H1 (cell line): ENCODE results near the gene SCRG1. TPM values are rescaled to one million over a fixed set of nuclear protein-coding genes. Genes with fewer than 3 reads are reported as not detected.

Source experiments
- CTCF ChIA-PET: fragments of 300-600 bp; sonication (Branson Sonifier 250); formaldehyde crosslinking; loops from one replicate; lab custom pipeline; 2021; ENCODE audit not compliant: partially characterized antibody; lab: Charles Lee
- POLR2A ChIA-PET: fragments of 300-600 bp; sonication (Branson Sonifier 250); formaldehyde crosslinking; loops from one replicate; lab custom pipeline; 2021; ENCODE audit warnings: inconsistent platforms; ENCODE audit not compliant: partially characterized antibody; lab: Charles Lee
- DNase-seq, 2 experiments: peaks; one replicate each; pipeline versions ENCODE4 v3.0.0 to v3.0.0-alpha.2; 2010 to 2022; ENCODE audit warnings: low spot score in 2 of 2, low read depth in 1 of 2, mixed read lengths in 1 of 2
- FAIRE-seq: peaks from 2 replicates; lab custom pipeline; 2011; peaks lifted over from hg19 to GRCh38; lab: Jason Lieb, UNC
- H2AFZ ChIP-seq: 2 replicates; pipeline ENCODE4 v1.8.1; 2012; ENCODE audit warnings: low read length, inconsistent platforms
- H2AK5ac ChIP-seq: 2 replicates; pipeline ENCODE4 v1.6.1; 2013; ENCODE audit warnings: low read depth, low read length
- H2BK120ac ChIP-seq: replicated peaks from 2 replicates; pipeline ENCODE3; 2013; ENCODE audit warnings: low read depth, low read length, inconsistent platforms
- H2BK12ac ChIP-seq: 2 replicates; pipeline ENCODE4 v1.6.1; 2013; ENCODE audit warnings: low read depth, low read length
- H2BK15ac ChIP-seq: 2 replicates; pipeline ENCODE4 v1.6.1; 2013; ENCODE audit warnings: low read length
- H2BK20ac ChIP-seq: 2 replicates; pipeline ENCODE4 v1.6.1; 2013; ENCODE audit warnings: low read length
- H2BK5ac ChIP-seq: 2 replicates; pipeline ENCODE4 v1.6.1; 2013; ENCODE audit warnings: low read depth, low read length
- H3K14ac ChIP-seq: 2 replicates; pipeline ENCODE4 v1.6.1; 2013; ENCODE audit warnings: inconsistent platforms; ENCODE audit not compliant: insufficient read length
- H3K18ac ChIP-seq: 2 replicates; pipeline ENCODE4 v1.6.1; 2013; ENCODE audit warnings: low read length; ENCODE audit errors: extremely low read depth
- H3K23ac ChIP-seq: 2 replicates; pipeline ENCODE4 v1.6.1; 2013; ENCODE audit warnings: inconsistent platforms; ENCODE audit not compliant: insufficient read length
- H3K23me2 ChIP-seq: 2 replicates; pipeline ENCODE4 v1.6.1; 2013; ENCODE audit warnings: low read depth, low read length
- H3K27ac ChIP-seq: 2 replicates; pipeline ENCODE4 v1.6.1; 2011; ENCODE audit warnings: low read depth, low read length, inconsistent platforms
- H3K27me3 ChIP-seq, 4 experiments: replicated peaks in 1 of 4; 1 replicate in 1 of 4; 2 replicates in 3 of 4; pipeline versions ENCODE4 v1.6.1 to v1.8.1; 2011 to 2013; ENCODE audit warnings: low read length in 3 of 4, mild to moderate bottlenecking in 3 of 4, inconsistent platforms in 2 of 4, mixed read lengths in 2 of 4, moderate library complexity in 1 of 4; ENCODE audit not compliant: control insufficient read depth in 3 of 4, insufficient read depth in 3 of 4; ENCODE audit errors: extremely low read depth in 1 of 4
- H3K36me3 ChIP-seq, 4 experiments: 2 replicates each; pipeline versions ENCODE4 v1.6.1 to v1.8.1; 2011 to 2013; ENCODE audit warnings: mild to moderate bottlenecking in 4 of 4, low read length in 3 of 4, moderate library complexity in 2 of 4, control low read depth in 1 of 4, inconsistent platforms in 1 of 4; ENCODE audit not compliant: insufficient read depth in 4 of 4, control insufficient read depth in 2 of 4
- H3K4ac ChIP-seq: replicated peaks from 2 replicates; pipeline ENCODE3; 2013; ENCODE audit warnings: low read length, low read depth, mixed read lengths, inconsistent platforms; ENCODE audit not compliant: insufficient read length
- H3K4me1 ChIP-seq, 4 experiments: replicated peaks in 1 of 4; 1 replicate in 1 of 4; 2 replicates in 3 of 4; pipeline versions ENCODE4 v1.6.1 to v1.8.1; 2011 to 2013; ENCODE audit warnings: low read length in 3 of 4, inconsistent platforms in 2 of 4, mixed read lengths in 1 of 4; ENCODE audit not compliant: insufficient read depth in 4 of 4, control insufficient read depth in 3 of 4
- H3K4me2 ChIP-seq, 2 experiments: 2 replicates each; pipeline versions ENCODE4 v1.6.1 to v1.8.1; 2011 to 2013; ENCODE audit warnings: low read depth in 2 of 2, low read length in 2 of 2, control low read depth in 1 of 2, inconsistent platforms in 1 of 2, mild to moderate bottlenecking in 1 of 2; ENCODE audit not compliant: insufficient read depth in 1 of 2
- H3K4me3 ChIP-seq, 4 experiments: fragments of 200-600, 300-600 bp in 1 of 4; sonication (generic), shearing (Covaris generic), sonication (Bioruptor Twin) in 1 of 4; 2 replicates each; pipeline versions ENCODE4 v1.5.1 to v1.8.1; 2011 to 2016; ENCODE audit warnings: low read length in 4 of 4, low read depth in 3 of 4, control low read depth in 2 of 4, inconsistent platforms in 2 of 4, mild to moderate bottlenecking in 2 of 4, mixed read lengths in 1 of 4, moderate library complexity in 1 of 4; ENCODE audit not compliant: insufficient read depth in 2 of 4; ENCODE audit errors: extremely low read depth in 1 of 4
- H3K56ac ChIP-seq: replicated peaks from 2 replicates; pipeline ENCODE3; 2013; ENCODE audit warnings: low read depth, mild to moderate bottlenecking, mixed read lengths, low read length, inconsistent platforms; ENCODE audit not compliant: insufficient read length
- H3K79me1 ChIP-seq: 2 replicates; pipeline ENCODE4 v1.6.1; 2013; ENCODE audit warnings: low read depth, low read length, control low read depth
- H3K79me2 ChIP-seq, 2 experiments: 2 replicates each; pipeline versions ENCODE4 v1.6.1 to v1.8.1; 2012 to 2013; ENCODE audit warnings: low read length in 2 of 2, mild to moderate bottlenecking in 2 of 2, inconsistent platforms in 1 of 2; ENCODE audit not compliant: insufficient read depth in 2 of 2, control insufficient read depth in 1 of 2
- H3K9ac ChIP-seq, 4 experiments: replicated peaks in 1 of 4; 1 replicate in 1 of 4; 2 replicates in 3 of 4; pipeline versions ENCODE4 v1.6.1 to v1.8.1; 2011 to 2013; ENCODE audit warnings: low read depth in 3 of 4, low read length in 3 of 4, control low read depth in 2 of 4, mild to moderate bottlenecking in 2 of 4, moderate library complexity in 2 of 4, inconsistent platforms in 1 of 4; ENCODE audit errors: extremely low read depth in 1 of 4
- H3K9me3 ChIP-seq, 2 experiments: 2 replicates each; pipeline versions ENCODE4 v1.6.1 to v1.8.1; 2012 to 2013; ENCODE audit warnings: mild to moderate bottlenecking in 2 of 2, moderate library complexity in 2 of 2, control low read depth in 1 of 2, inconsistent platforms in 1 of 2, low read depth in 1 of 2, low read length in 1 of 2, mixed read lengths in 1 of 2; ENCODE audit not compliant: insufficient read depth in 2 of 2
- H4K20me1 ChIP-seq, 2 experiments: replicated peaks in 1 of 2; 2 replicates each; pipeline versions ENCODE3 to v1.8.1; 2011 to 2013; ENCODE audit warnings: inconsistent platforms in 2 of 2, low read length in 2 of 2, mild to moderate bottlenecking in 1 of 2; ENCODE audit not compliant: insufficient read depth in 2 of 2, control insufficient read depth in 1 of 2
- H4K5ac ChIP-seq: 2 replicates; pipeline ENCODE4 v1.6.1; 2013; ENCODE audit warnings: low read length, low read depth, mixed read lengths, inconsistent platforms; ENCODE audit not compliant: insufficient read length
- H4K8ac ChIP-seq: 2 replicates; pipeline ENCODE4 v1.8.0; 2013; ENCODE audit warnings: mild to moderate bottlenecking, moderate library complexity, low read length, inconsistent platforms; ENCODE audit not compliant: insufficient read depth; ENCODE audit errors: extremely low read depth
- H4K91ac ChIP-seq: replicated peaks from 2 replicates; pipeline ENCODE3; 2013; ENCODE audit warnings: low read length, mixed read lengths, inconsistent platforms; ENCODE audit not compliant: insufficient read length
- BACH1 ChIP-seq: IDR thresholded peaks from 2 replicates; pipeline ENCODE4 v1.6.1; 2012; ENCODE audit warnings: low read length, improper control_type of control experiment
- BCL11A ChIP-seq, 2 experiments: IDR thresholded peaks; one replicate each; pipeline ENCODE4 v1.6.1; 2011; ENCODE audit warnings: low read depth in 2 of 2, low read length in 2 of 2, mild to moderate bottlenecking in 2 of 2
- CHD1 ChIP-seq: IDR thresholded peaks from 2 replicates; pipeline ENCODE4 v1.6.1; 2012; ENCODE audit warnings: low read depth, low read length, improper control_type of control experiment
- FOSL1 ChIP-seq: IDR thresholded peaks from 2 replicates; pipeline ENCODE4 v1.6.1; 2011; ENCODE audit warnings: mild to moderate bottlenecking, low read depth, low read length, moderate library complexity; ENCODE audit not compliant: insufficient read depth
- KDM1A ChIP-seq: fragments of 200-600, 300-600 bp; sonication (generic); IDR thresholded peaks from 2 replicates; pipeline ENCODE4 v1.7.1; 2016; ENCODE audit warnings: mild to moderate bottlenecking, low read length, borderline replicate concordance
- MAFK ChIP-seq: IDR thresholded peaks from 2 replicates; pipeline ENCODE4 v1.6.1; 2012; ENCODE audit warnings: low read depth, mild to moderate bottlenecking, improper control_type of control experiment, low read length
- POLR2A ChIP-seq, 2 experiments: IDR thresholded peaks; 1 replicate in 1 of 2; 2 replicates in 1 of 2; pipeline ENCODE4 v1.6.1; 2011; ENCODE audit warnings: low read depth in 2 of 2, low read length in 2 of 2, mild to moderate bottlenecking in 2 of 2; ENCODE audit errors: control extremely low read depth in 1 of 2
- POU5F1 ChIP-seq: IDR thresholded peaks from 2 replicates; pipeline ENCODE4 v1.6.1; 2011; ENCODE audit warnings: low read depth, mild to moderate bottlenecking, low read length, moderate library complexity
- SP1 ChIP-seq: IDR thresholded peaks from 2 replicates; pipeline ENCODE4 v1.6.1; 2011; ENCODE audit warnings: low read depth, low read length
- SP2 ChIP-seq: IDR thresholded peaks from 2 replicates; pipeline ENCODE4 v1.6.1; 2012; ENCODE audit warnings: mild to moderate bottlenecking, low read length, inconsistent platforms
- WGBS, 2 experiments: shearing (Covaris generic) in 1 of 2; methylation state at CpG; one replicate each; pipeline versions ENCODE4 v1.1.6 to v1.1.7; 2013 to 2015; ENCODE audit warnings: low lambda C conversion rate in 2 of 2, mixed read lengths in 2 of 2, inconsistent platforms in 1 of 2, low coverage in 1 of 2, missing lambda C conversion rate in 1 of 2; ENCODE audit not compliant: insufficient replicate concordance in 2 of 2, insufficient coverage in 1 of 2, insufficient read length in 1 of 2; ENCODE audit errors: extremely low coverage in 1 of 2, missing lambda C conversion rate in 1 of 2; 5-methylcytosine and 5-hydroxymethylcytosine counted together
- polyA plus RNA-seq, 7 experiments: library from polyadenylated mRNA; depleted of rRNA in 3 of 7; stranded (reverse) in 5 of 7; unstranded in 2 of 7; fragments of >200 nt in 5 of 7; fragments of 200-250 nt in 2 of 7; gene quantifications; 1 replicate in 5 of 7; 2 replicates in 1 of 7; 4 replicates in 1 of 7; pipeline versions ENCODE4 v1.2.1 to v1.2.3, GENCODE V29; 2011 to 2013; ENCODE audit warnings: missing spikeins in 2 of 7, mixed read lengths in 2 of 7
- total RNA-seq: library from RNA; stranded (reverse); fragmentation: NEBNext Ultra II Directional; extraction: Animal tissue kit (Norgen Biotek cat#: 25700); gene quantifications from 2 replicates; pipeline ENCODE4 v1.2.1, GENCODE V29; 2021

Gene SCRG1
- total and polyA plus RNA-seq, 2 of the 8 experiments (the other 6 are each of a cell fraction or from before 2014, with no cell fraction given): not detected

DNA sequence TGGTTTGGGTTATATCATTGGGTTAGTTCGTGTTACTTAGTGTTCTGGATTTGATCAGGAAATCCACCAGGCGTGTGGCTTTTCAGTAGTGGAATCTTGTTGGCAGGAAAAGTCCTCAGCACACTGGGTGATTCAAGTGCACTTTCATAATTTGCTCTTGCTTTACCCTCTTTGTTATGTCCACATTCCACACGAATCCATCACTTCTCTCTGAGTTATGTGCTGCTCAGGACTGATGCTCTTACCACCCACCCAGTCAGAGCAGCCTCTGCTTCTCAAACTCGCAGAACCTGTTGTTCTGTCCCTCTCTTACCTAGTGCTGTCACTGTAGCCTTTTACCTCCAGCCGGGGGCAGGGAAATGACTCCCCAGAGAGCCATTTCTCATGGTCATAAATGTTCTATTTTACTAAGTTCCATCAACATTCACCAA lies 37.2 kb upstream of the SCRG1 start:
- no peak overlapping the region for H3K27ac ChIP-seq
- no peaks in the 10 kb centered on the region for H3K36me3 ChIP-seq
- no peak overlapping the region for H2BK120ac ChIP-seq
- 70% methylated on average over 5 of the region's 5 CpGs; no CpG with 5 or more reads in 1 of the 2 experiments for WGBS, 2 experiments
- H3K79me2 ChIP-seq: no peaks in the 10 kb centered on the region
- no peak overlapping the region for H2AK5ac ChIP-seq
- H3K4ac ChIP-seq: no peak overlapping the region
- H4K5ac ChIP-seq: no peak overlapping the region
- ChIA-PET POLR2A (no interaction called here), CTCF (no interaction called here)
- FAIRE-seq: no peak
- no peak overlapping the region for H2BK5ac ChIP-seq
- H3K9me3 ChIP-seq: no peaks in the 10 kb centered on the region
- H3K23me2 ChIP-seq: no peaks in the 10 kb centered on the region
- peaks cover 0 to 13% (median 0%) of the 10 kb centered on the region in 4 experiments; a peak in 2 of 7 replicates for H3K4me1 ChIP-seq
- no peak for DNase-seq
- H3K18ac ChIP-seq: no peak overlapping the region; the same call in 1 of the 2 replicates
- H4K20me1 ChIP-seq: no peaks in the 10 kb centered on the region
- H2BK12ac ChIP-seq: no peak overlapping the region
- H3K4me3 ChIP-seq: no peak overlapping the region
- no peak overlapping the region for H4K8ac ChIP-seq
- no peak overlapping the region for H2AFZ ChIP-seq
- H3K9ac ChIP-seq: no peak overlapping the region
- H2BK15ac ChIP-seq: no peak overlapping the region
- H4K91ac ChIP-seq: no peak overlapping the region
- no peak overlapping the region for H3K56ac ChIP-seq
- no peak overlapping the region for H3K4me2 ChIP-seq
- no peaks in the 10 kb centered on the region; a peak in 2 of 7 replicates for H3K27me3 ChIP-seq
- no peak overlapping the region for H3K14ac ChIP-seq
- H3K23ac ChIP-seq: no peak overlapping the region
- H3K79me1 ChIP-seq: no peaks in the 10 kb centered on the region
- H2BK20ac ChIP-seq: no peak overlapping the region
- TF ChIP-seq POLR2A (IDR thresholded peaks at IDR 0.05; ENCODE audit: control extremely low read depth in 1 of 2, low read depth in 2 of 2, low read length in 2 of 2): no peak
- TF ChIP-seq FOSL1: no peak
- TF ChIP-seq KDM1A: no peak
- no peak for TF ChIP-seq BCL11A (IDR thresholded peaks at IDR 0.05; ENCODE audit: low read depth in 2 of 2, low read length in 2 of 2)
- no peak for TF ChIP-seq MAFK
- no peak for TF ChIP-seq SP2
- no peak for TF ChIP-seq BACH1
- TF ChIP-seq SP1: no peak
- no peak for TF ChIP-seq POU5F1
- TF ChIP-seq CHD1: no peak
